CD14-positive monocyte (primary cell): ENCODE results near the gene ATP4B. TPM values are rescaled to one million over a fixed set of nuclear protein-coding genes. Genes with fewer than 3 reads are reported as not detected.
A peak's percentile ranks its signal among the peaks of the same experiment; 100 is the strongest.
"Not testable (repeated sequence)": the region's sequence is repeated elsewhere in the genome, so short reads cannot be mapped to it uniquely, and the experiment has no call there.

Experiments used
- DNase-seq, 3 donors: peaks; one replicate each; pipeline ENCODE4 v3.0.0-alpha.2; 2011 to 2022
- H2AFZ ChIP-seq: 2 replicates; pipeline ENCODE4 v1.6.0; 2012; ENCODE audit warnings: mild to moderate bottlenecking, low read depth, low read length, inconsistent platforms; ENCODE audit not compliant: insufficient read depth, poor library complexity, severe bottlenecking
- H3K27ac ChIP-seq, 2 donors: 1 replicate in 1 of 2; 2 replicates in 1 of 2; pipeline ENCODE4 v1.5.1; 2012 to 2013; ENCODE audit warnings: low read length in 2 of 2, control low read depth in 1 of 2, inconsistent platforms in 1 of 2, low read depth in 1 of 2, mild to moderate bottlenecking in 1 of 2
- H3K27me3 ChIP-seq, 2 donors: one replicate each; pipeline versions ENCODE4 v1.6.0 to v1.6.1; 2011 to 2013; ENCODE audit warnings: low read length in 2 of 2; ENCODE audit not compliant: control insufficient read depth in 2 of 2, insufficient read depth in 2 of 2
- H3K36me3 ChIP-seq, 2 donors: replicated peaks in 1 of 2; 1 replicate in 1 of 2; 2 replicates in 1 of 2; pipeline versions ENCODE4 v1.5.1 to v1.6.1; 2012 to 2013; ENCODE audit warnings: low read length in 2 of 2, control low read depth in 1 of 2, inconsistent platforms in 1 of 2, mild to moderate bottlenecking in 1 of 2; ENCODE audit not compliant: insufficient read depth in 2 of 2, control insufficient read depth in 1 of 2
- H3K4me1 ChIP-seq, 2 donors: 1 replicate in 1 of 2; 2 replicates in 1 of 2; pipeline versions ENCODE4 v1.5.1 to v1.6.1; 2012 to 2013; ENCODE audit warnings: low read length in 2 of 2, control low read depth in 1 of 2, inconsistent platforms in 1 of 2, mild to moderate bottlenecking in 1 of 2, moderate library complexity in 1 of 2; ENCODE audit not compliant: insufficient read depth in 2 of 2, control insufficient read depth in 1 of 2
- H3K4me2 ChIP-seq: replicated peaks from 2 replicates; pipeline ENCODE3; 2012; ENCODE audit warnings: low read length, moderate library complexity, mild to moderate bottlenecking; ENCODE audit not compliant: poor library complexity, severe bottlenecking; ENCODE audit errors: extremely low read depth
- H3K4me3 ChIP-seq, 3 experiments: fragments of 200-600 bp in 1 of 3; sonication (generic) in 1 of 3; replicated peaks in 1 of 3; 1 replicate in 2 of 3; 2 replicates in 1 of 3; pipeline ENCODE4 v1.5.1; 2011 to 2013; ENCODE audit warnings: low read length in 3 of 3, mild to moderate bottlenecking in 3 of 3, control low read depth in 2 of 3, low read depth in 2 of 3, inconsistent platforms in 1 of 3, moderate library complexity in 1 of 3
- H3K79me2 ChIP-seq: 2 replicates; pipeline ENCODE4 v1.6.0; 2012; ENCODE audit warnings: mild to moderate bottlenecking, control low read depth, inconsistent platforms, low read length, moderate library complexity; ENCODE audit not compliant: insufficient read depth
- H3K9ac ChIP-seq: 2 replicates; pipeline ENCODE4 v1.6.0; 2017; ENCODE audit warnings: low read length, mild to moderate bottlenecking; ENCODE audit not compliant: insufficient read depth, poor library complexity, severe bottlenecking
- H3K9me3 ChIP-seq, 2 donors: replicated peaks in 1 of 2; 1 replicate in 1 of 2; 2 replicates in 1 of 2; pipeline versions ENCODE4 v1.5.1 to v1.6.1; 2012 to 2013; ENCODE audit warnings: low read length in 2 of 2, control low read depth in 1 of 2; ENCODE audit not compliant: control insufficient read depth in 1 of 2, insufficient read depth in 1 of 2
- H4K20me1 ChIP-seq: 2 replicates; pipeline ENCODE4 v1.6.0; 2012; ENCODE audit warnings: mild to moderate bottlenecking, low read length, control low read depth, moderate library complexity; ENCODE audit not compliant: insufficient read depth
- H3K27ac Mint-ChIP-seq, 7 donors: one replicate each; pipeline ENCODE4 v1.8.0; 2020; ENCODE audit warnings: mild to moderate bottlenecking in 7 of 7, mixed read lengths in 7 of 7, moderate library complexity in 6 of 7, inconsistent platforms in 2 of 7
- H3K27me3 Mint-ChIP-seq, 3 donors: one replicate each; pipeline ENCODE4 v1.8.0; 2021 to 2022; ENCODE audit warnings: low read depth in 3 of 3, mild to moderate bottlenecking in 3 of 3, mixed read lengths in 3 of 3, moderate library complexity in 3 of 3, inconsistent platforms in 1 of 3
- H3K36me3 Mint-ChIP-seq, 2 donors: one replicate each; pipeline ENCODE4 v1.8.0; 2020; ENCODE audit warnings: mixed read lengths in 2 of 2, inconsistent platforms in 1 of 2, mild to moderate bottlenecking in 1 of 2
- H3K4me1 Mint-ChIP-seq: one replicate; pipeline ENCODE4 v1.8.0; 2020; ENCODE audit warnings: mild to moderate bottlenecking, mixed read lengths
- H3K4me3 Mint-ChIP-seq, 2 donors: one replicate each; pipeline ENCODE4 v1.8.0; 2020; ENCODE audit warnings: mild to moderate bottlenecking in 2 of 2, mixed read lengths in 2 of 2, moderate library complexity in 1 of 2
- H3K9me3 Mint-ChIP-seq, 7 donors: one replicate each; pipeline ENCODE4 v1.8.0; 2020 to 2022; ENCODE audit warnings: mixed read lengths in 7 of 7, mild to moderate bottlenecking in 6 of 7, moderate library complexity in 6 of 7, inconsistent platforms in 2 of 7
- WGBS: methylation state at CpG from one replicate; pipeline ENCODE4 v1.1.5; 2013; ENCODE audit warnings: missing lambda C conversion rate; ENCODE audit not compliant: insufficient coverage; 5-methylcytosine and 5-hydroxymethylcytosine counted together
- intact Hi-C, 2 donors: fragments of 100-400 bp; cut with micrococcal nuclease; formaldehyde crosslinking; loops; one replicate each; pipeline versions ENCODE4 v1.15.0 to v1.15.1; 2023
- polyA plus RNA-seq, 3 donors: library from polyadenylated mRNA; depleted of rRNA in 1 of 3; unstranded in 2 of 3; stranded (reverse) in 1 of 3; fragments of 300-500 nt in 2 of 3; fragments of >200 nt in 1 of 3; fragmentation: Illumina TruSeq in 2 of 3; gene quantifications; 1 replicate in 2 of 3; 2 replicates in 1 of 3; pipeline ENCODE4 v1.2.3, GENCODE V29; 2012 to 2021
- TF ChIP-seq, protein P1 (sequence below): fragments of 200-600 bp; IDR thresholded peaks from one replicate; pipeline ENCODE4 v1.8.0; 2022; ENCODE audit warnings: antibody characterized with exemption, mild to moderate bottlenecking

Gene ATP4B
- polyA plus RNA-seq, 3 donors, result not detected

GRCh38 chr13:113627136-113627535, 30.9 kb downstream of the ATP4B start:
- Mint-ChIP-seq H3K36me3 (peaks cover 46 to 82% of the 10 kb centered on the region in 2 donors), H3K9me3 (peaks cover 0 to 4% (median under 1%) of the 10 kb centered on the region in 7 donors), H3K4me3 (no peak overlapping the region), H3K4me1 (no peaks in the 10 kb centered on the region), H3K27me3 (peaks cover 0 to 19% (median 2%) of the 10 kb centered on the region in 3 donors), H3K27ac (peak overlapping the region in 4 of 7 donors; percentile 28 to 80 (median 49))
- Histone ChIP-seq H4K20me1 (no peaks in the 10 kb centered on the region), H3K36me3 (peaks cover 26 to 81% of the 10 kb centered on the region in 2 donors), H2AFZ (no peak overlapping the region), H3K27me3 (no peaks in the 10 kb centered on the region), H3K9me3 (no peaks in the 10 kb centered on the region), H3K4me3 (no peak overlapping the region), H3K27ac (no peak overlapping the region), H3K79me2 (peaks cover 38% of the 10 kb centered on the region), H3K9ac (no peak overlapping the region), H3K4me1 (no peaks in the 10 kb centered on the region), H3K4me2 (no peak overlapping the region)
- intact Hi-C loops, result no loop called here
- 97% methylated on average over 16 of the region's 16 CpGs for WGBS
- TF ChIP-seq, protein P1, sequence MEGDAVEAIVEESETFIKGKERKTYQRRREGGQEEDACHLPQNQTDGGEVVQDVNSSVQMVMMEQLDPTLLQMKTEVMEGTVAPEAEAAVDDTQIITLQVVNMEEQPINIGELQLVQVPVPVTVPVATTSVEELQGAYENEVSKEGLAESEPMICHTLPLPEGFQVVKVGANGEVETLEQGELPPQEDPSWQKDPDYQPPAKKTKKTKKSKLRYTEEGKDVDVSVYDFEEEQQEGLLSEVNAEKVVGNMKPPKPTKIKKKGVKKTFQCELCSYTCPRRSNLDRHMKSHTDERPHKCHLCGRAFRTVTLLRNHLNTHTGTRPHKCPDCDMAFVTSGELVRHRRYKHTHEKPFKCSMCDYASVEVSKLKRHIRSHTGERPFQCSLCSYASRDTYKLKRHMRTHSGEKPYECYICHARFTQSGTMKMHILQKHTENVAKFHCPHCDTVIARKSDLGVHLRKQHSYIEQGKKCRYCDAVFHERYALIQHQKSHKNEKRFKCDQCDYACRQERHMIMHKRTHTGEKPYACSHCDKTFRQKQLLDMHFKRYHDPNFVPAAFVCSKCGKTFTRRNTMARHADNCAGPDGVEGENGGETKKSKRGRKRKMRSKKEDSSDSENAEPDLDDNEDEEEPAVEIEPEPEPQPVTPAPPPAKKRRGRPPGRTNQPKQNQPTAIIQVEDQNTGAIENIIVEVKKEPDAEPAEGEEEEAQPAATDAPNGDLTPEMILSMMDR, result no peak
- DNase-seq, result no peak

GRCh38 chr13:113625965-113626721, 31.9 kb downstream of the ATP4B start:
- intact Hi-C loops, result no loop called here
- peaks cover 0 to 6% (median 1%) of the 10 kb centered on the region in 7 donors for H3K9me3 Mint-ChIP-seq
- peaks cover 36 to 76% of the 10 kb centered on the region in 2 donors for H3K36me3 Mint-ChIP-seq
- Histone ChIP-seq H3K36me3 (peaks cover 17 to 72% of the 10 kb centered on the region in 2 donors), H3K9me3 (no peaks in the 10 kb centered on the region), H3K4me2 (no peak overlapping the region), H3K27ac (no peak overlapping the region), H3K27me3 (no peaks in the 10 kb centered on the region), H3K4me3 (no peak overlapping the region), H4K20me1 (no peaks in the 10 kb centered on the region), H2AFZ (no peak overlapping the region), H3K4me1 (no peaks in the 10 kb centered on the region), H3K79me2 (peaks cover 39% of the 10 kb centered on the region), H3K9ac (no peak overlapping the region)
- no peaks in the 10 kb centered on the region for H3K4me1 Mint-ChIP-seq
- WGBS, result 96% methylated on average over 22 of the region's 24 CpGs
- no peak overlapping the region for H3K4me3 Mint-ChIP-seq
- peaks cover 0 to 19% (median 2%) of the 10 kb centered on the region in 3 donors for H3K27me3 Mint-ChIP-seq
- TF ChIP-seq, protein P1, result no peak
- peak overlapping the region in 6 of 7 donors; percentile 9 to 87 (median 70) for H3K27ac Mint-ChIP-seq
- DNase-seq, result no peak

DNA sequence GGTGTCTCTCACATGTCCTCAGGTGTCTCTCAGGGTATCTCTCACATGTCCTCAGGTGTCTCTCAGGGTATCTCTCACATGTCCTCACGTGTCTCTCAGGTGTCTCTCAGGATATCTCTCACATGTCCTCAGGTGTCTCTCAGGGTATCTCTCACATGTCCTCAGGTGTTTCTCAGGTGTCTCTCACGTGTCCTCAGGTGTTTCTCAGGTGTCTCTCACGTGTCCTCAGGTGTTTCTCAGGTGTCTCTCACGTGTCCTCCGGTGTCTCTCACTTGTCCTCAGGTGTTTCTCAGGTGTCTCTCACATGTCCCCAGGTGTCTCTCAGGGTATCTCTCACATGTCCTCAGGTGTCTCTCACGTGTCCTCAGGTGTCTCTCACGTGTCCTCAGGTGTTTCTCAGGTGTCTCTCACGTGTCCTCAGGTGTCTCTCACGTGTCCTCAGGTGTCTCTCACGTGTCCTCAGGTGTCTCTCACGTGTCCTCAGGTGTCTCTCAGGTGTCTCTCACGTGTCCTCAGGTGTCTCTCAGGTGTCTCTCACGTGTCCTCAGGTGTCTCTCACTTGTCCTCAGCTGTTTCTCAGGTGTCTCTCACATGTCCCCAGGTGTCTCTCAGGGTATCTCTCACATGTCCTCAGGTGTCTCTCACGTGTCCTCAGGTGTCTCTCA, 33.2 kb downstream of the ATP4B start:
- H3K27ac ChIP-seq, DNase-seq, H3K9me3 Mint-ChIP-seq, H3K27me3 ChIP-seq, H3K9me3 ChIP-seq, intact Hi-C loops, H2AFZ ChIP-seq, H3K4me1 ChIP-seq, H3K9ac ChIP-seq, H3K4me2 ChIP-seq, H4K20me1 ChIP-seq, H3K4me1 Mint-ChIP-seq, H3K4me3 Mint-ChIP-seq, H3K4me3 ChIP-seq: not testable (repeated sequence)
- Histone ChIP-seq H3K79me2 (peaks cover 48% of the 10 kb centered on the region), H3K36me3 (peaks cover 8 to 67% of the 10 kb centered on the region in 2 donors)
- Mint-ChIP-seq H3K36me3 (peaks cover 26 to 71% of the 10 kb centered on the region in 2 donors), H3K27ac (peak overlapping the region; percentile 41 to 82 (median 55)), H3K27me3 (peaks cover 0 to 19% (median 2%) of the 10 kb centered on the region in 3 donors)
- WGBS, result 99% methylated on average over 14 of the region's 14 CpGs
